HepG2 (cell line): ENCODE results near the gene NOTUM.

Experiments
- CEBPB ChIP-seq: IDR thresholded peaks from 2 replicates; pipeline ENCODE4 v1.6.1; 2011; ENCODE audit warnings: low read depth, low read length, improper control_type of control experiment, borderline replicate concordance
- CTCF ChIP-seq: sonication (generic); formaldehyde crosslinking; IDR thresholded peaks from 2 replicates; pipeline ENCODE4 v1.5.0; 2020; ENCODE audit warnings: mild to moderate bottlenecking, missing genetic modification reagents, moderate library complexity
- EP300 ChIP-seq, 3 experiments: sonication (generic) in 1 of 3; formaldehyde crosslinking in 1 of 3; IDR thresholded peaks; 2 replicates each; pipeline versions ENCODE4 v1.5.1 to v1.6.1; 2011 to 2020; ENCODE audit warnings: low read depth in 2 of 3, low read length in 2 of 3, borderline replicate concordance in 1 of 3, improper control_type of control experiment in 1 of 3, mild to moderate bottlenecking in 1 of 3, missing genetic modification reagents in 1 of 3, moderate library complexity in 1 of 3
- FOXO4 ChIP-seq: sonication (generic); formaldehyde crosslinking; conservative IDR thresholded peaks from 2 replicates; pipeline ENCODE4 v1.8.1; 2023; ENCODE audit warnings: missing genetic modification reagents
- GLI4 ChIP-seq: sonication (generic); formaldehyde crosslinking; IDR thresholded peaks from 2 replicates; pipeline ENCODE4 v1.5.1; 2020; ENCODE audit warnings: missing genetic modification reagents, mild to moderate bottlenecking, moderate library complexity, borderline replicate concordance
- GTF2F1 ChIP-seq: fragments of 150-350 bp; IDR thresholded peaks from 2 replicates; pipeline ENCODE4 v1.6.1; 2014; ENCODE audit warnings: low read length
- NFRKB ChIP-seq: fragments of 450-650 bp; IDR thresholded peaks from 2 replicates; pipeline ENCODE4 v1.6.1; 2017
- RFX5 ChIP-seq: IDR thresholded peaks from 2 replicates; pipeline ENCODE4 v1.6.1; 2011; ENCODE audit warnings: low read depth, low read length, improper control_type of control experiment
- RORA ChIP-seq: sonication (generic); formaldehyde crosslinking; IDR thresholded peaks from 2 replicates; pipeline ENCODE4 v1.5.0; 2020; ENCODE audit warnings: mild to moderate bottlenecking, missing genetic modification reagents, moderate library complexity
- YEATS2 ChIP-seq: sonication (generic); formaldehyde crosslinking; IDR thresholded peaks from 2 replicates; pipeline ENCODE4 v1.4.0; 2020; ENCODE audit warnings: missing genetic modification reagents, borderline replicate concordance
- ZBTB1 ChIP-seq: sonication (generic); formaldehyde crosslinking; IDR thresholded peaks from 2 replicates; pipeline ENCODE4 v1.4.0; 2020; ENCODE audit warnings: missing genetic modification reagents, borderline replicate concordance
- ZNF33A ChIP-seq: sonication (generic); formaldehyde crosslinking; IDR thresholded peaks from 2 replicates; pipeline ENCODE4 v1.5.1; 2020; ENCODE audit warnings: missing genetic modification reagents, mild to moderate bottlenecking, moderate library complexity, borderline replicate concordance
- ZNF460 ChIP-seq: sonication (generic); formaldehyde crosslinking; IDR thresholded peaks from 2 replicates; pipeline ENCODE4 v1.5.1; 2020; ENCODE audit warnings: missing genetic modification reagents, mild to moderate bottlenecking, borderline replicate concordance
- ZSCAN12 ChIP-seq: sonication (generic); formaldehyde crosslinking; IDR thresholded peaks from 2 replicates; pipeline ENCODE4 v1.9.0; 2021; ENCODE audit warnings: mild to moderate bottlenecking, missing genetic modification reagents

GRCh38 chr17:81926451-81927151, 34.4 kb downstream of the NOTUM start:
- TF ChIP-seq NFRKB (no peak), RORA (no peak), RFX5 (no peak), GTF2F1 (no peak), CEBPB (no peak), CTCF (no peak), ZNF33A (CRISPR knock-in tag) (no peak), ZSCAN12 (CRISPR knock-in tag) (no peak), FOXO4 (CRISPR knock-in tag) (0 out of 2 replicates have a peak, but pooled peaks have one; percentile 88), GLI4 (CRISPR knock-in tag) (no peak), ZNF460 (CRISPR knock-in tag) (peak; percentile 41; the same call in 1 of the 2 replicates), YEATS2 (CRISPR knock-in tag) (peak; percentile 52; the same call in 1 of the 2 replicates), ZBTB1 (CRISPR knock-in tag) (no peak), EP300 (IDR thresholded peaks at IDR 0.05; ENCODE audit: low read depth in 2 of 2, low read length in 2 of 2) (no peak), EP300 (CRISPR knock-in tag; IDR thresholded peaks at IDR 0.05; ENCODE audit: borderline replicate concordance) (no peak)
